HG03025 (cell line): ENCODE measurements around the gene MEGF8.

Experiments
- ATAC-seq: cut with Tn5 transposase; IDR thresholded peaks from one replicate; pipeline ENCODE4 v1.9.1; 2021; ENCODE audit warnings: mild to moderate bottlenecking, moderate library complexity; ENCODE audit not compliant: unreplicated experiment, low FRiP score

MEGF8 gene

GRCh38 chr19:42406111-42406510, 80.7 kb downstream of the MEGF8 start:
- ATAC-seq: no peak

- no peak for ATAC-seq
These were observed 81.8 kb downstream of the MEGF8 start for GRCh38 chr19:42407085-42407815.

- no peak for ATAC-seq
These were observed 82.4 kb downstream of the MEGF8 start for GRCh38 chr19:42407816-42408175.

GRCh38 chr19:42409477-42409876, 84.0 kb downstream of the MEGF8 start:
- no peak for ATAC-seq

GRCh38 chr19:42410371-42410770, 84.9 kb downstream of the MEGF8 start:
- ATAC-seq: no peak

- ATAC-seq: no peak
These were observed 86.2 kb downstream of the MEGF8 start for GRCh38 chr19:42411581-42412178.

GRCh38 chr19:42412227-42412626, 86.8 kb downstream of the MEGF8 start:
- no peak for ATAC-seq

GRCh38 chr19:42412661-42413076, 87.2 kb downstream of the MEGF8 start:
- no peak for ATAC-seq

- ATAC-seq: no peak
These were observed 93.9 kb downstream of the MEGF8 start for GRCh38 chr19:42419309-42419708.

- ATAC-seq: no peak
These were observed 94.7 kb downstream of the MEGF8 start for GRCh38 chr19:42420055-42420544.

GRCh38 chr19:42421101-42421500, 95.7 kb downstream of the MEGF8 start:
- no peak for ATAC-seq

- ATAC-seq: no peak
These were observed 96.2 kb downstream of the MEGF8 start for GRCh38 chr19:42421591-42422031.

- ATAC-seq: no peak
These were observed 96.9 kb downstream of the MEGF8 start for GRCh38 chr19:42422092-42422900.

GRCh38 chr19:42422901-42423461, 97.5 kb downstream of the MEGF8 start:
- ATAC-seq: peak; percentile 25

- peak; percentile 67 for ATAC-seq
These were observed 98.3 kb downstream of the MEGF8 start for GRCh38 chr19:42423462-42424344.

- ATAC-seq: no peak
These were observed 98.9 kb downstream of the MEGF8 start for GRCh38 chr19:42424345-42424707.

GRCh38 chr19:42424712-42425131, 99.3 kb downstream of the MEGF8 start:
- no peak for ATAC-seq

- ATAC-seq: no peak
These were observed 101.2 kb downstream of the MEGF8 start for GRCh38 chr19:42426643-42427042.

GRCh38 chr19:42427313-42427712, 101.9 kb downstream of the MEGF8 start, which contains the start of gene LIPE:
Gene LIPE, minus strand, starts transcription at chr19:42427388. Its CDS starts 239 bp downstream, at chr19:42427149.
- ATAC-seq: no peak
